AG04449 (cell line): ENCODE measurements around the gene PRDM2.

ENCODE experiments used
- CTCF ChIA-PET: fragments of 350-600 bp; formaldehyde crosslinking; extraction: SDS; loops from one replicate; lab custom pipeline; 2021; ENCODE audit warnings: antibody characterized with exemption; lab: Yijun Ruan, JAX
- POLR2A ChIA-PET: fragments of 400-600, 350-600 bp; formaldehyde crosslinking; extraction: SDS; loops from one replicate; lab custom pipeline; 2020; ENCODE audit warnings: antibody characterized with exemption, inconsistent platforms; lab: Yijun Ruan, JAX
- DNase-seq: peaks from one replicate; pipeline ENCODE4 v3.0.0-alpha.2; 2010; ENCODE audit warnings: low read depth, low spot score
- H3K4me3 ChIP-seq: 2 replicates; pipeline ENCODE4 v1.5.1; 2011; ENCODE audit warnings: low read depth, mild to moderate bottlenecking, control low read depth, low read length
- TF ChIP-seq, protein P1 (sequence below): IDR thresholded peaks from one replicate; pipeline ENCODE4 v1.5.1; 2011; ENCODE audit warnings: mild to moderate bottlenecking, moderate library complexity, low read length, control low read depth, inconsistent platforms; ENCODE audit not compliant: insufficient read depth; ENCODE audit errors: missing control alignments

PRDM2 gene

DNA sequence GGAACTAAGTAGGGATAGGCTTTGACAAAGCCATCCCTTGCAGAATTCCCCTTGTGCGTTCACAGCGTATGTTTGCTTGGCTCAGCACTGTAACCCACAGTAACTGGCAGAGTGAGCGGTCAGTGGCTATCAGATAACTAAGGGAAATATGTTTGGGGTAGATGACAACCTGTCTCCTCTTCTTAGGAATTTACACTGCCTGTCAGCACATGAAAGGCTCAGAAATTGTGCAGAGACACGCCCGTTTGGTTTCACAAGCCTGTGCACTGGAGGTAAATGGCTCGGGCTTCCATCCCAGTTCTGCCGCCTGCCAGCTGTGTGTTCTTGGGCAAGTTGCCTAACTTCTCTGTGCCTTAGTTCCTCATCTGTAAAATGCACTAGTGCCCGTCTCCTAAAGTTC lies 101.2 kb downstream of the PRDM2 start:
- DNase-seq, result no peak
- CTCF ChIA-PET, result interaction anchor here (1.3 to 1.6 kb wide), 2 partner anchors 10 to 135 kb away, joined by 3 to 4 read pairs; no protein-coding TSS in a partner anchor
- H3K4me3 ChIP-seq, result no peak overlapping the region
- POLR2A ChIA-PET, result interaction anchor here (0.6 kb wide), 1 partner anchor 53 kb away, joined by 4 read pairs; no protein-coding TSS in a partner anchor
- TF ChIP-seq, protein P1, sequence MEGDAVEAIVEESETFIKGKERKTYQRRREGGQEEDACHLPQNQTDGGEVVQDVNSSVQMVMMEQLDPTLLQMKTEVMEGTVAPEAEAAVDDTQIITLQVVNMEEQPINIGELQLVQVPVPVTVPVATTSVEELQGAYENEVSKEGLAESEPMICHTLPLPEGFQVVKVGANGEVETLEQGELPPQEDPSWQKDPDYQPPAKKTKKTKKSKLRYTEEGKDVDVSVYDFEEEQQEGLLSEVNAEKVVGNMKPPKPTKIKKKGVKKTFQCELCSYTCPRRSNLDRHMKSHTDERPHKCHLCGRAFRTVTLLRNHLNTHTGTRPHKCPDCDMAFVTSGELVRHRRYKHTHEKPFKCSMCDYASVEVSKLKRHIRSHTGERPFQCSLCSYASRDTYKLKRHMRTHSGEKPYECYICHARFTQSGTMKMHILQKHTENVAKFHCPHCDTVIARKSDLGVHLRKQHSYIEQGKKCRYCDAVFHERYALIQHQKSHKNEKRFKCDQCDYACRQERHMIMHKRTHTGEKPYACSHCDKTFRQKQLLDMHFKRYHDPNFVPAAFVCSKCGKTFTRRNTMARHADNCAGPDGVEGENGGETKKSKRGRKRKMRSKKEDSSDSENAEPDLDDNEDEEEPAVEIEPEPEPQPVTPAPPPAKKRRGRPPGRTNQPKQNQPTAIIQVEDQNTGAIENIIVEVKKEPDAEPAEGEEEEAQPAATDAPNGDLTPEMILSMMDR, result no peak

DNA sequence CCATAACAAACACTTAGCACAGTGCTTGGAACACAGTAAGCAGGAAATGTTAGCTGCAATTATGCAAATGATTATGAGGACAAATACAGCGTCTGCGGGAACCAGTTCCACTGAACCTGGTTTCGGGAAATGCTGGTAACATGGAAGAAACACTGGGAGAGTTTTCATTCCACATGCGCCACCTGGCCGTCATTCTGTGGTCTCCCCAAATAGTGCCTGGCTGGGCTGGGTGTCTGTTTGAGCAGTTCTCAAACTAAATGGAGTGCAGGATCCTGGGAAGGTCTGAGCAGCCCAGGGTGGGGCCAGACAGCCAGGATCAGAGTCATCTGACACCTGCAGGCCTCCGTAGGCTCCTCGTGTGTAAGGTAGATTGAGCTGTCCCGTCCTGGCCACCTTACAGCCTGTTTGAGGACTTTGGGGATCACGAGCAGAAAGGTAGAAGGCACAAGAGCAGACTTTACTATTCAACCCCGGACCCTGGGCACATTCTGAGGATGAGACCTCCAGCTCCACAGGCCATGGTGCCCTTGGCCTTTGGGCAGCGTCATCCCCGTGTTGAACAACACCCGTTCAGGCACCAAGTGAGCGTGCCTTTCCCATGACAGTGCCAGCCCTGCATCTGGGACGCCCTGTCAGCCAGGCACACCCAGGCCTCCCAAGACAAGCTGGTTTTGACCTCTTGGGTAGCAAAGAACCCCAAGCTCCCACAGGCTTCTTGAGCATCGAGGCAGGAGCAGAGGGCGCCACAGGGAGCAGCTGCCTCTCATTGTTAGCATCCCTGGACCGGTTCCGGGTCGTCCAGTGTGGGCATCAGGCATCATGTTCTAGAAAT lies 101.9 kb downstream of the PRDM2 start:
- CTCF ChIA-PET, result interaction anchor here (1.3 to 1.7 kb wide), 4 partner anchors 11 to 136 kb away, joined by 3 to 4 read pairs (median 4); no protein-coding TSS in a partner anchor
- DNase-seq, result no peak

DNA sequence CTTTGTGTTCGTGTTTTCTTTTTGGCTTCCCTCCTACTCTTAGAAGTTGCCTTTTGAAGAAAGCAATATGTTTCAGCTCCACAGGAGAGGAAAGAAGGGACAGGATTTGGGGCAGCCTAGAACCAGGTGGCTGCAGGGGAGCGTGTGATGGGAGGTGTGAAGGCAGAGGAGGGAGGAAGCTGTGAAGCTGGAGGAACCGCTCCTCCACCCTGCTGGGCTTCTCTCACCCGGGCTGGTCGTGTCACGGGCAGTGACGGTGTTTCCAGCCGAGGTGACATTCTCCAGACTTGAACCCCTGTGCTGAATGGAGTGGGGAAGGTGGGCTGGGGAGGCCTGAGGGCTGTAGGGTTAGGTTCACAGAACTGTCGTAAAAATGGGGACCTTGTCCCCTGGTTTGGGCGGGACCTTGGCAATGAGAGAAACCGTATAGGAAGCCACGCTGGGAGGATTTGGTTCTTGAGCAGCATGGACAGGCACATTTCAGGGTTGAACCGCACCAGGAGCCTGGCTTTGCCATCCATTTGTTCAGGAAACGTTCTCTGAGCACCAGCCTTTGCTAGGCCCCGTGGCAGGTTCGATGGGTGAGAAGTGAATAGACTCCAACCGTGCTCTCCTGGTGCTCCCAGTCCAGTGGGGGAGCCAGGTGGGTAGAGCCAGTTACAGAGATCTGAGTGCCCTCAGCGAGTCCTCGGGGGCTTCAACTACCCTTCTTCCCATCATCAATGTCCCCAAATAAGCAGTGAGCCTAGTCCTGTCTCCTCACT lies 103.0 kb downstream of the PRDM2 start:
- TF ChIP-seq, protein P1, result no peak
- H3K4me3 ChIP-seq, result no peak overlapping the region
- no peak for DNase-seq
- ChIA-PET CTCF (interaction anchor here (1.3 to 1.7 kb wide), 3 partner anchors 11 to 137 kb away, joined by 3 to 4 read pairs (median 4); no protein-coding TSS in a partner anchor), POLR2A (no interaction called here)

More for the DNA sequence above, 101.9 kb downstream of the PRDM2 start:
- TF ChIP-seq, protein P1, result no peak
- no peak overlapping the region for H3K4me3 ChIP-seq
- POLR2A ChIA-PET, result interaction anchor here (0.6 kb wide), 1 partner anchor 54 kb away, joined by 4 read pairs; no protein-coding TSS in a partner anchor

DNA sequence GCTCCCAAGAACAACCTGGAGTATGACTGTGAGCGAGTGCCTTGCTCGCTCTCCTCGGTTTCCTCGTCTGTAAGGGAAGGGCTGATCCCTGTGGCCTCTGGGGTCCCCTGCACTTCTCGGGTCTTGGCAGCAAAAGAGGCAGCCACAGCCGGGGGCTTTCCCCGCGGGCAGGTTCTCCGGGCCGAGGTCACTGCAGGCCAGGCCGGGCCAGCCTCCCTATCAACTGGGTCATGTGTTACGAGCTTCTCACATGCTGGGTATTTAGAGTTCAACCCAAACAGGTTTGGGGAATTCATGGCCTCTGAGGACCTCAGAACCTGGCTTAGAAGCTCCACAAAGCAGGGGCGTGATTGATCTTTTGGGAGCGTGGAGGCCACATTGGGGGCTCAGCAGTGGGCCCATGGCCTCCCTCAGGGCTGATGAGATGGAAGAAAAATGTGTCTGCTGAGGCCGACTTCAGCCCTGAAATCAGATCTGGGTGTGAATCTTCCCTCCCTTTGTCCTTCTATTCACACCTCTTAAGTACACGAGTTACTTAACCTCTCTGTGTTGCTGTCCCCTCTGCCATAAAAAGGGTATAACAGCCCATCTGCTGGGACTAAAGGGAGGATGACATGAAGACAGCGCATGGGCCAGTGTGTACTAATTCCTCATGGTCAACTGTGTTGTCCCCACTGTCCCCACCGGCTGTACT lies 103.7 kb downstream of the PRDM2 start:
- H3K4me3 ChIP-seq, result no peak overlapping the region
- POLR2A ChIA-PET, result no interaction called here
- TF ChIP-seq, protein P1, result no peak
- CTCF ChIA-PET, result no interaction called here
- no peak for DNase-seq

DNA sequence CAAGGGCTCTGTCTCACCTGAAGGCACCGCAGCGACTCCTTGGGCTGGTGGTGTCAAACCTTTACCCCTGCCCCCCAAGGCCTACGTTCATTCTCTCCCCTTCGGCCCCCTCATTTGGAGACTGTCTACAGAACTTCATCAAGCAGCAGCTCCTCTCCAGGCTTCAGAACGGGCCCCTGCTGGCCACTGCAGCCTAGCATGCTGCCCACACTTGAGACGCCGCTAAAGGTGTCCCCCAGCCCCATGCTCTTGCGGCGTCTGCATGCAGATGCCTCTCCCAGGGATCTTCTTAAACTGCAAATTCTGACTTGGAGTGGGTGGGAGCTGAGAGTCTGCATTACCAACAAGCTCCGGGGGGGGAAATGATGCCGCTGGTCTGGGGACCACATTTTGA lies 104.2 kb downstream of the PRDM2 start:
- ChIA-PET POLR2A (interaction anchor here (0.6 kb wide), 1 partner anchor 47 kb away, joined by 4 read pairs; no protein-coding TSS in a partner anchor), CTCF (no interaction called here)
- no peak overlapping the region for H3K4me3 ChIP-seq
- no peak for DNase-seq
- TF ChIP-seq, protein P1, result no peak
